ENCODE data around the gene TDRD3. TPM values are rescaled to one million over a fixed set of nuclear protein-coding genes. Genes with fewer than 3 reads are reported as not detected.
"Not testable (repeated sequence)": the region's sequence is repeated elsewhere in the genome, so short reads cannot be mapped to it uniquely, and the experiment has no call there.

The TDRD3 gene
- total RNA-seq, 1 donor, result 17.3 TPM

- TF ChIP-seq CTCF (IDR thresholded peaks at IDR 0.05; ENCODE audit: insufficient read depth, low read depth, low read length), result no peak
- H3K4me3 ChIP-seq (ENCODE audit: low read depth, low read length), result no peak overlapping the region
- no peak for DNase-seq (ENCODE audit: low read depth)
Observed at GRCh38 chr13:60355056-60355455, 42.0 kb upstream of the TDRD3 start.

- TF ChIP-seq CTCF (IDR thresholded peaks at IDR 0.05; ENCODE audit: insufficient read depth, low read depth, low read length), result no peak
- no peak overlapping the region for H3K4me3 ChIP-seq (ENCODE audit: low read depth, low read length)
- no peak for DNase-seq (ENCODE audit: low read depth)
Observed at GRCh38 chr13:60356970-60357369, 40.0 kb upstream of the TDRD3 start.

- H3K4me3 ChIP-seq (ENCODE audit: low read depth, low read length), result no peak overlapping the region
- TF ChIP-seq CTCF (IDR thresholded peaks at IDR 0.05; ENCODE audit: insufficient read depth, low read depth, low read length), result no peak
- no peak for DNase-seq (ENCODE audit: low read depth)
Observed at GRCh38 chr13:60358453-60358852, 38.6 kb upstream of the TDRD3 start.

DNA sequence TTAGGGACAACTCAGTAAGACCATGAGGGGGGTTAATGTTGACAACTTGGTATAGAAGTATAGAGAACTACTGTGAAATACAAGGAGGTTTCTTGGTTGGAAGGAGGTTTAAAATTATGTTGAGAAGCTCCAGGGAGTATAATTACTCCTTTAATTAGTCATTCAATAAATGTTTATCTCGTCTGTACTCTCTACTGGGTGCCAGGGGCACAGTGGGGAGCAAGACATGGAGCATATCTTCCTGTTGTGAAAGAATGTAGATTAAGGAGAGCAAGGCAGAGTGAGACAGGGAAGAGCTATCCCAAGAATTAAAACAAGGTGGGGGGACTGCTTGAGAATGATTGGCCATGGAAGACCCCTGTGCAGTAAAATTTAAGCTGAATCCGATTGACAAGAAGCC is 33.7 kb upstream of the TDRD3 start:
- DNase-seq (ENCODE audit: low read depth), result no peak
- TF ChIP-seq CTCF (IDR thresholded peaks at IDR 0.05; ENCODE audit: insufficient read depth, low read depth, low read length), result no peak
- H3K4me3 ChIP-seq (ENCODE audit: low read depth, low read length), result no peak overlapping the region

DNA sequence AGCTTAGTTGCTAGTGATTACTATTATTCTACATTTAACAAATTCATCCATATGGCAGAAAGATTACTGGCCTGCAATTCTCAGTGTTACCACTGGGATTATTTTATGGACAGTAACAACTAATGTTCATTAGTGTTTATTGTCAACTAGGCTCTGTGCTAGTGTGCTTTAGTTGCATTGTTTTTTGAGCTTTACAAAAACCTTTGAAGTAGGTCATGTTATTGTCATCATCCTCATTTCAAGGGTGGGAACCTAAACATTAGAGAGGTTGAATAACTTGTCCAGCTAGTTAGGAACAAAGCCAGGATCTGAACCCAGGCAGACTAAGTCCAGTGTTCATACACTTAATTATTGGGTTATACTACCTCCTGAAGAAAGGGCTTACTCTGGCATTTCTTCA is 27.8 kb upstream of the TDRD3 start:
- H3K4me3 ChIP-seq (ENCODE audit: low read depth, low read length), result no peak overlapping the region
- no peak for DNase-seq (ENCODE audit: low read depth)
- TF ChIP-seq CTCF (IDR thresholded peaks at IDR 0.05; ENCODE audit: insufficient read depth, low read depth, low read length), result peak; percentile 47

- TF ChIP-seq CTCF (IDR thresholded peaks at IDR 0.05; ENCODE audit: insufficient read depth, low read depth, low read length), result no peak
- no peak for DNase-seq (ENCODE audit: low read depth)
- no peak overlapping the region for H3K4me3 ChIP-seq (ENCODE audit: low read depth, low read length)
Observed at GRCh38 chr13:60370343-60370742, 26.7 kb upstream of the TDRD3 start.

DNA sequence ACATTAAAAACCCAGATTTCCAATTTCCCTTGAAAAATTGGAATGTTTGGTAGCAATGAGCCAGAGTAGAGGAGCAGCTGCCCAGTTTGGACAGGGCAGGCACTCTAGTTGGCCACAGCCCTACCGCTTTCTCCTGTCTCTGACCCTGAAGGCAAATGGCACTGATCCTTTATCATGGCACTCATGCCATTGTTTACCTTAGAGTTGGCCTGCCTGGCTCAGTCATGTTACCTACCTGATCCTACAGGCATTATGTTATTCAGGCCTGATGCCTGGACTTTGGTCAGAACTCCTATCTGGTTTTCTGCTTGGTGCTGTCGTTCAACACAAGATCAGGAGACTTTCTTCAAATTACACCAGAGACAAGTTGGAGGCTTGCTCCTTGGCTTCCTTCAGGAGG is 24.9 kb upstream of the TDRD3 start:
- TF ChIP-seq CTCF (IDR thresholded peaks at IDR 0.05; ENCODE audit: insufficient read depth, low read depth, low read length), result no peak
- DNase-seq (ENCODE audit: low read depth), result no peak
- H3K4me3 ChIP-seq (ENCODE audit: low read depth, low read length), result no peak overlapping the region

- DNase-seq (ENCODE audit: low read depth); H3K4me3 ChIP-seq (ENCODE audit: low read depth, low read length): not testable (repeated sequence)
Observed at GRCh38 chr13:60379282-60379681, 17.7 kb upstream of the TDRD3 start.

Data from fibroblast of villous mesenchyme (primary cell).